Aorta (tissue), 5 donors: ENCODE measurements around the gene EXPH5. TPM values are rescaled to one million over a fixed set of nuclear protein-coding genes. Genes with fewer than 3 reads are reported as not detected.

Experiments used
- ATAC-seq: fragments of 200-7000 bp; cut with Tn5 transposase; one replicate; pipeline ENCODE4 v1.9.1; 2022; ENCODE audit warnings: moderate library complexity; ENCODE audit not compliant: low FRiP score
- DNase-seq, 2 donors: peaks; one replicate each; pipeline ENCODE4 v3.0.0-alpha.2; 2020
- H3K27ac ChIP-seq, 2 donors: one replicate each; pipeline ENCODE4 v1.5.1; 2013; ENCODE audit warnings: low read length in 2 of 2, mild to moderate bottlenecking in 2 of 2, moderate library complexity in 2 of 2, control low read depth in 1 of 2, inconsistent platforms in 1 of 2, low read depth in 1 of 2
- H3K27me3 ChIP-seq, 2 donors: one replicate each; pipeline ENCODE4 v1.6.1; 2013; ENCODE audit warnings: control low read depth in 1 of 2, low read length in 1 of 2, mild to moderate bottlenecking in 1 of 2, moderate library complexity in 1 of 2; ENCODE audit not compliant: insufficient read depth in 2 of 2, control insufficient read depth in 1 of 2
- H3K36me3 ChIP-seq, 2 donors: one replicate each; pipeline ENCODE4 v1.6.1; 2013; ENCODE audit warnings: control low read depth in 1 of 2, low read length in 1 of 2, mild to moderate bottlenecking in 1 of 2; ENCODE audit not compliant: insufficient read depth in 2 of 2, control insufficient read depth in 1 of 2
- H3K4me1 ChIP-seq, 2 donors: one replicate each; pipeline ENCODE4 v1.6.1; 2013; ENCODE audit warnings: low read length in 2 of 2, control low read depth in 1 of 2, mild to moderate bottlenecking in 1 of 2, moderate library complexity in 1 of 2; ENCODE audit not compliant: insufficient read depth in 2 of 2, control insufficient read depth in 1 of 2
- H3K4me3 ChIP-seq, 2 donors: one replicate each; pipeline ENCODE4 v1.5.1; 2013; ENCODE audit warnings: low read length in 2 of 2, control low read depth in 1 of 2, mild to moderate bottlenecking in 1 of 2
- H3K9me3 ChIP-seq: one replicate; pipeline ENCODE4 v1.6.1; 2013; ENCODE audit warnings: mild to moderate bottlenecking, low read length; ENCODE audit not compliant: control insufficient read depth
- WGBS, 2 donors: extraction: QIAGEN DNeasy Blood & Tissue Kit; methylation state at CpG; one replicate each; pipeline ENCODE4 v1.1.7; 2013; 5-methylcytosine and 5-hydroxymethylcytosine counted together
- intact Hi-C, 2 donors: fragments of 100-400 bp; cut with DNase I; formaldehyde crosslinking; loops; one replicate each; pipeline versions ENCODE4 v1.14.2 to v1.15.0; 2022
- polyA plus RNA-seq, 2 donors: library from polyadenylated mRNA; stranded (reverse); fragments of 200-250 nt; gene quantifications; one replicate each; pipeline ENCODE4 v1.2.3, GENCODE V29; 2013
- total RNA-seq, 2 donors: library from RNA; stranded (reverse); fragmentation: NEBNext Ultra II Directional; extraction: Animal tissue kit (Norgen Biotek cat#: 25700); gene quantifications; one replicate each; pipeline ENCODE4 v1.2.1, GENCODE V29; 2021
- donor health status: healthy with polysubstance abuse.
- donor health status: Bipolar disorder and iron deficiency.
- donor health status: DM: no; HTN: no; CAD: no.
- donor health status: DM: no; HTN: no; CAD: no.
- donor health status: DM: yes; HTN: yes; CAD: no.

EXPH5 gene
- total and polyA plus RNA-seq, 4 donors: 0.13 to 4.5 (median 1.2) TPM

DNA sequence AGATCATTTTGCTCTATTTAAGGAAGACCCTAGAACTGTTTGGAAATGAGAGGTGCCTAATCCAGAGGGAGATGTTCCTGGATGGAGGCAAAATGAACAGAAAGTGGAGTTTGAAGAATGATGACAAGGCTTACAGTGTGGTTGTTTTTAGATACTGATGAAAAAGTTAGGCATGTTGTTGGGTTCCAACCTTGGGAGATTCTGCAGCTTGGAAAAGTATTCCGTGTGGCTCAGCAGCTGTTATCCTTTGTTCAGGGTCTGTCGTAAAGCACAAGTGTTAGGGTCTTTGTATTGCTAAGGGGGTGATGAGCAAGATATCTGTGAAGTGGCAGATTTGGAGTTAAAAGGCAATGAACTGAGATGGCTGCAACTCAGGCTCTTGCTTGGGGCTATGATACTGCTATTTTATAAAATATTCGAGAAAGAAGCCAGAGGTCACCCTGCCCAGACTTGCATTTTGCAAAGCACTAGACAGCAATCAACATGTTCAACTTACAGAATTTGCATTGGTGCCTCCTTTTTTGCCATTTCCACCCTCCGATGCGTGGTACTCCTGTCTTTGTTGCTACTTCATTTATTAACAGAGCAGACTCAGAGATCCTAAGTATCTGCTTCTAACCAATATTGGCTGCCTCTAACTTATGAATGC, 50.1 kb downstream of the EXPH5 start:
- no peak overlapping the region for H3K4me3 ChIP-seq
- H3K4me1 ChIP-seq: no peaks in the 10 kb centered on the region
- H3K27me3 ChIP-seq: no peaks in the 10 kb centered on the region
- no peaks in the 10 kb centered on the region for H3K9me3 ChIP-seq
- intact Hi-C loops: no loop called here
- H3K36me3 ChIP-seq: no peaks in the 10 kb centered on the region
- no peak overlapping the region for H3K27ac ChIP-seq
- ATAC-seq (no peak), DNase-seq (no peak)
- WGBS, 2 donors: 77 to 79% methylated on average over 5 of the region's 5 CpGs

DNA sequence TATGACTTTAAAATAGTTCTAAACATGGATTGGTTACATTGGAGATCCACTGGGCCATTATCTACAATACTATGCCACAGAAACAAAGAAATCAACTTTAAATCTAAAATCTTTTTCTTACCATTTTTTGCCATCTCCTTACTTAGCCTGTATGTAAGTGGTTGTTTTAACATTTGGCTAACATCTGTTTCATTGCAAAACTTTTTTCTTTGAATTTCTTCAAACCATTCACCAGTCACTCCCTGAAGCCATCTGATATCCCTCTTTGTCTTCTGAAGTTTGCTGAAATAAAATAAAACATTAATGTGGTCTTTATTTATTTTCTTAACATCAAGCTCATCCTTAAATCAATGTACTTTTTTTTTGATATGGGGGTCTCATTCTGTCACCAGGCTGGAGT, 52.0 kb downstream of the EXPH5 start:
- ATAC-seq (no peak), DNase-seq (no peak)
- H3K27me3 ChIP-seq: no peaks in the 10 kb centered on the region
- no peak overlapping the region for H3K27ac ChIP-seq
- intact Hi-C loops: no loop called here
- no peaks in the 10 kb centered on the region for H3K9me3 ChIP-seq
- no peak overlapping the region for H3K4me3 ChIP-seq
- H3K36me3 ChIP-seq: no peaks in the 10 kb centered on the region
- no peaks in the 10 kb centered on the region for H3K4me1 ChIP-seq

DNA sequence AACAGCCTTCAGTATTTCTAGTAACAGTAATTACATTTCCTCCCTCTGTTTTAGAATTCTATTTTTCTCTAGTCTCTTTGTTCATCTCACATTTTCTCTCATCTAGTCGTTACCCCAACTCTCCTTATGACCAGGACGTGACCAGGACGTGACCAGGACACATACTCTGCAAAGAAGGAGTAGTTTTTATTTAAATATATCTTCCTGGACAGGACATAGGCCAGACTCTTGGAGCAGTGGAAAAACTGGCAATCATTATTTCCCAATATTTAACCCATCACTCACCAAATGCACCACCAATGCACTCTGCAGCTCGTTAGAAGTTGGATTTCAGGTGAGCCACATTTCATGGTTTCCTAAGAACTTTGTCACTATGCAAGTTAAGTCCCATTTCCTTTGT, 55.1 kb downstream of the EXPH5 start:
- Histone ChIP-seq H3K9me3 (no peaks in the 10 kb centered on the region), H3K27ac (no peak overlapping the region), H3K4me1 (no peaks in the 10 kb centered on the region), H3K4me3 (no peak overlapping the region), H3K27me3 (no peaks in the 10 kb centered on the region), H3K36me3 (no peaks in the 10 kb centered on the region)
- ATAC-seq: no peak
- intact Hi-C loops: no loop called here
- no peak for DNase-seq
- WGBS, 2 donors: 88 to 94% methylated on average over 4 of the region's 4 CpGs

DNA sequence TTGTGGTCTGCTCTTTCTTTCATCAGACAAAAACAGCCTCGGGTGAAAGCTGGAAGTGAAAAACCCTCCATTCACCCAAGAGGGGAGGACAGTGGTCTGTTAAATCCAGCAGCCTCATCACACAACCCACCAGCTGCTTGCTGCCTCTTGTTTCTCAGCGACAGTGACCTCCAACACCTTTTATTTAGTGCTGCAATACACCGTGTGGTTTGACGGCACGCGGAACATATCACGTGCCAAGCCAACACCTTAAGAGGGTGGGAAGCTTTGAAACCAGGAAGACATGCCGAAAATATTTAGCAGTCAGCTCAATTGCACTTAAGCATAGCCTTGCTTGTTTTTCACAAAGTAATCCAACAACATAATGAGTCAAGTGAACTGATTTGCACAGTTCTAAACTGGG, 55.5 kb downstream of the EXPH5 start:
- Histone ChIP-seq H3K36me3 (no peaks in the 10 kb centered on the region), H3K27ac (no peak overlapping the region), H3K4me3 (no peak overlapping the region), H3K9me3 (no peaks in the 10 kb centered on the region), H3K27me3 (no peaks in the 10 kb centered on the region), H3K4me1 (no peaks in the 10 kb centered on the region)
- ATAC-seq: no peak
- 34 to 40% methylated on average over 8 of the region's 8 CpGs for WGBS, 2 donors
- DNase-seq: no peak
- intact Hi-C loops: no loop called here

DNA sequence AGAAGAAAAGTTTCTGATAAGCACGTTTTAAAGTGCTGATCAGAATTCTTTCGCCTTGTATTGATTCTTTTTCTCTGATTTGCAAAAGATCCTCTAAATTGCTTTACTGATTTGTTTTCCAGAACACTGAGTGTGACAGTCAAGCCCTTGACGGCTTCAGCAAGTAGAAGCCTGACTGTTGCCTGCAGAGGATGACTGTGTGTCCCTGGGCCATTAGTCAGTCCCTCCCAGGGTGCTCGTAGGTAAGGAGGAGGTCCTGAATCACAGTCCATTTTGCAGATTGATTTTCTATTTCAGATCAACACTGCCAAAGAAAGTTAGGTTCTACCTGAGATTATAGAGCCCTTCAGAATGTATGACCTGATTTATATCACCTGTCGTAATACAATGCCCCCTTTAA, 56.8 kb downstream of the EXPH5 start:
- Histone ChIP-seq H3K27ac (no peak overlapping the region), H3K27me3 (no peaks in the 10 kb centered on the region), H3K36me3 (no peaks in the 10 kb centered on the region), H3K4me1 (no peaks in the 10 kb centered on the region), H3K4me3 (no peak overlapping the region), H3K9me3 (no peaks in the 10 kb centered on the region)
- 84 to 89% methylated on average over 5 of the region's 5 CpGs for WGBS, 2 donors
- intact Hi-C loops: no loop called here
- ATAC-seq: no peak
- DNase-seq: no peak

DNA sequence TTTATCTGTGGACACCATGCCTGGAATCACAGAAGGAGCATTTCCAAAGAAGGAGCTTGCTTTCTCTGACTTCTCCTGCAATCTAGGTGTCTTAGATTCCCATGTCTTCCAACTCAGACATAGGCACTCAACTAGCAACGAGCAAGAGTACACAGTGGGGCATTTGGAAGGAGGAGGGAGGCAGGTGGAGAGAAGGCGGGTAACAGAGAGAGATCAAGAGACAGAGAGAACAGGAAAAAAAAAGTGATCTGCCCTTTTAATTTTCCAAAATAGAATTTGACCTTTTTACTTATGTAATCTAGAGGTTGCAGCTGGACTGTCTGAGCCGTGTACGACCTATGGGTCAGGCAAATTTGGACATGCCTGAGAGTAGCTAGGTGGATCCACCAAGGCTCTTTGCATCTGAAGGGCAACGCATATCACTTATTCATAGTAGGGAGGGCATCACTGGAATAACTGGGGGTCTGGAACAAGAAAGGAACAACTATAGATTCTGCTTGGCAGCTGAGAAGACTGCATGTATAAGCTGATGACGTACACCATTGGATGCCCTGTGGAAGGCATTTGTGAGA, 58.1 kb downstream of the EXPH5 start:
- Histone ChIP-seq H3K4me3 (no peak overlapping the region), H3K9me3 (no peaks in the 10 kb centered on the region), H3K4me1 (no peaks in the 10 kb centered on the region), H3K27ac (no peak overlapping the region), H3K27me3 (no peaks in the 10 kb centered on the region), H3K36me3 (no peaks in the 10 kb centered on the region)
- DNase-seq (no peak), ATAC-seq (no peak)
- WGBS, 2 donors: 81 to 89% methylated on average over 6 of the region's 6 CpGs
- intact Hi-C loops: no loop called here

DNA sequence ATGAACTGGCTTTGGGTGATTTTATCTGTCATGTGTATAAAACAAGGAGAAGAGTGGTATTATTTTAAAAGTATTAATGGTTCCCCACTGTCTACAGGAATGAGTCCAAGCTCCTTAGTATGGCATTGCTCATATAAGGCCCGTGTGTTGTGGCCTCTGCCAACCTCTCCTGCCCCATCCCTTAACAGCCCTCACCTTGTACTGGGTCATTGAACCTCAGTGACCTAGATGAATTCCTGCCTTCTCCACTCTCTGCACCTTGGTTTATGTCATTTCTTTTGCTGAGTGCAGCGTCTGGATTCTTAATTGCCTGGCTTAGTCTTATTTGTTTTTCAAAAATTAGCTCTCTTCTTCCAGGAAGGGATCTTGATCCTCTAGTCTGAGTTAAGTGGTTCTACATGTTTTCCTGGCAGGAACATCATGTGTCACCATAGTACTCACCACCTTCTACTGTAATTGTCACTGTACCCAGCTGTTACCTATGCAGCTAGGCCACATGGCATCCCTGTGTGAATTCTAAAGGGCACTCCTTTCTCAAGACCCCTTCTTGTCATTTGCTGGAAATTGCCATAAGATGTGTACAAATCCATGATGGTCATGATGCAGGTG, 59.2 kb downstream of the EXPH5 start:
- ATAC-seq: no peak
- WGBS, 2 donors: 68 to 88% methylated on average over 2 of the region's 2 CpGs
- intact Hi-C loops: no loop called here

DNA sequence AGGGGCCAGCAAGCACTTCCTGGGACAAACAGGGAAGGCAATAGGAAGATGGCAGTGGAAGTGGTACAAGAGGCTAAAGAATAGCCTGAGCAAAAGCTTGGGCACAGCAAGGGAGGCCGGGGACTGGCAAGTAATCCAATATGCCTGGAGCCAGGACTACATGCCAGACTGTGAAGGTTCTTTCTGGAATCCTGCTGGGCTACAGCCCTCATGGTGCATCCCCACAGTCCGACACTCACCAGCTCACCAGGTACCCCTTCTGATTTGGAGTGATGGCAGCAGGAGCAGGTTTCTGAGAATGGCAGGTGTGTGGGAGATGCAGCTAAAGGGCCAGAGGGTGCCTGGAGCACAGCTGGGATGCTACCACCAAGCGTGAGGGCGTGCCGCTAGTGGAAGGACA, 63.1 kb downstream of the EXPH5 start:
- intact Hi-C loops: no loop called here
- no peaks in the 10 kb centered on the region for H3K36me3 ChIP-seq
- no peaks in the 10 kb centered on the region for H3K4me1 ChIP-seq
- no peak for DNase-seq
- no peak overlapping the region for H3K27ac ChIP-seq
- H3K9me3 ChIP-seq: no peaks in the 10 kb centered on the region
- ATAC-seq: no peak
- H3K4me3 ChIP-seq: no peak overlapping the region
- 95 to 97% methylated on average over 5 of the region's 5 CpGs for WGBS, 2 donors
- H3K27me3 ChIP-seq: no peaks in the 10 kb centered on the region

More for the DNA sequence above, 59.2 kb downstream of the EXPH5 start:
- Histone ChIP-seq H3K27ac (no peak overlapping the region), H3K4me1 (no peaks in the 10 kb centered on the region), H3K4me3 (no peak overlapping the region), H3K9me3 (no peaks in the 10 kb centered on the region), H3K36me3 (no peaks in the 10 kb centered on the region), H3K27me3 (no peaks in the 10 kb centered on the region)
- no peak for DNase-seq

DNA sequence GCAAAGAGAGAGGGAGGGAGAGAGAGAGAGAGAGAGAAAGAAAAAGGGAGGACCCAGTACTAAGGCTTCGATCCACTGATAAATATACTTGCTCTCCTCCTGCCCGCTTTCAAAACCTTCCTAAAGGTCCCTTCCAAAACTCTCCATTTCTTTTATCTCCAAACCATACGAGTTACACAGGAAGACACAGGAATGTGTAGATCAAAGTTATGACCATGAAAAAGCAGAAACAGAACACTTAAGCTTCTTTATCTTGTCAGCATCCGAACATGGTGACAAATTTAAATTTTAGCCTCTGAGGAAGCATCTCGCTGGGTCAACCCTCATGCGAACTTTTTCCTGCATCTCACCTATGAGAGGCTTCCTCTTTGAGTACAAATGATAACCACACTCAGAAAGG, 66.2 kb downstream of the EXPH5 start:
- WGBS, 2 donors: 87 to 91% methylated on average over 6 of the region's 6 CpGs
- intact Hi-C loops: no loop called here
- Histone ChIP-seq H3K4me3 (no peak overlapping the region), H3K9me3 (no peaks in the 10 kb centered on the region), H3K36me3 (no peaks in the 10 kb centered on the region), H3K4me1 (no peaks in the 10 kb centered on the region), H3K27me3 (no peaks in the 10 kb centered on the region), H3K27ac (no peak overlapping the region)
- DNase-seq (no peak), ATAC-seq (no peak)
